Naive thymus-derived CD4-positive, alpha-beta T cell (primary cell): ENCODE measurements around the gene RAC2. TPM values are rescaled to one million over a fixed set of nuclear protein-coding genes. Genes with fewer than 3 reads are reported as not detected.

ENCODE experiments used
- ATAC-seq: fragments of 150-1000 bp; cut with Tn5 transposase; 2 replicates; pipeline ENCODE4 v1.10.0; 2021; ENCODE audit warnings: mild to moderate bottlenecking, moderate library complexity
- CTCF ChIA-PET: fragments of 350-600 bp; sonication (Branson Sonifier 250); formaldehyde crosslinking; loops from one replicate; lab custom pipeline; 2021; ENCODE audit warnings: antibody characterized with exemption; lab: Charles Lee
- POLR2A ChIA-PET: fragments of 350-600 bp; sonication (Branson Sonifier 250); formaldehyde crosslinking; loops from one replicate; lab custom pipeline; 2021; ENCODE audit warnings: antibody characterized with exemption, inconsistent platforms; lab: Charles Lee
- DNase-seq, 9 donors: peaks; one replicate each; pipeline versions ENCODE4 v3.0.0 to v3.0.0-alpha.2; 2020 to 2022; ENCODE audit warnings: mixed read lengths in 1 of 9
- H3K27ac ChIP-seq: one replicate; pipeline ENCODE4 v1.7.0; 2013; ENCODE audit warnings: mild to moderate bottlenecking, low read depth, low read length, moderate library complexity
- H3K27me3 ChIP-seq, 2 donors: one replicate each; pipeline ENCODE4 v1.7.0; 2013; ENCODE audit warnings: low read length in 2 of 2, mild to moderate bottlenecking in 2 of 2, moderate library complexity in 2 of 2; ENCODE audit not compliant: control insufficient read depth in 2 of 2, insufficient read depth in 2 of 2
- H3K36me3 ChIP-seq, 3 experiments: 1 replicate in 2 of 3; 2 replicates in 1 of 3; pipeline ENCODE4 v1.7.0; 2013; ENCODE audit warnings: low read length in 3 of 3, mild to moderate bottlenecking in 3 of 3, moderate library complexity in 1 of 3; ENCODE audit not compliant: insufficient read depth in 3 of 3, control insufficient read depth in 2 of 3
- H3K4me1 ChIP-seq, 2 donors: one replicate each; pipeline ENCODE4 v1.7.0; 2013; ENCODE audit warnings: low read length in 2 of 2, mild to moderate bottlenecking in 2 of 2, moderate library complexity in 1 of 2; ENCODE audit not compliant: control insufficient read depth in 2 of 2, insufficient read depth in 2 of 2
- H3K4me3 ChIP-seq: 2 replicates; pipeline ENCODE4 v1.7.0; 2013; ENCODE audit warnings: mild to moderate bottlenecking, low read length
- H3K9me3 ChIP-seq, 3 experiments: 1 replicate in 2 of 3; 2 replicates in 1 of 3; pipeline ENCODE4 v1.7.0; 2013; ENCODE audit warnings: low read length in 3 of 3; ENCODE audit not compliant: control insufficient read depth in 2 of 3
- H3K27ac Mint-ChIP-seq, 9 donors: one replicate each; pipeline ENCODE4 v1.8.0; 2020 to 2022; ENCODE audit warnings: mixed read lengths in 9 of 9, mild to moderate bottlenecking in 8 of 9, moderate library complexity in 5 of 9, inconsistent platforms in 2 of 9
- H3K27me3 Mint-ChIP-seq, 5 donors: one replicate each; pipeline ENCODE4 v1.8.0; 2021 to 2022; ENCODE audit warnings: mixed read lengths in 5 of 5, mild to moderate bottlenecking in 1 of 5
- H3K36me3 Mint-ChIP-seq, 5 donors: one replicate each; pipeline ENCODE4 v1.8.0; 2020 to 2022; ENCODE audit warnings: mixed read lengths in 5 of 5, mild to moderate bottlenecking in 3 of 5, inconsistent platforms in 1 of 5
- H3K4me1 Mint-ChIP-seq, 7 donors: one replicate each; pipeline ENCODE4 v1.8.0; 2020 to 2022; ENCODE audit warnings: mixed read lengths in 7 of 7, mild to moderate bottlenecking in 3 of 7, inconsistent platforms in 1 of 7
- H3K4me3 Mint-ChIP-seq, 10 donors: one replicate each; pipeline ENCODE4 v1.8.0; 2020 to 2022; ENCODE audit warnings: mild to moderate bottlenecking in 10 of 10, mixed read lengths in 10 of 10, moderate library complexity in 6 of 10, inconsistent platforms in 2 of 10
- H3K9me3 Mint-ChIP-seq, 11 donors: one replicate each; pipeline ENCODE4 v1.8.0; 2020 to 2022; ENCODE audit warnings: mixed read lengths in 11 of 11, mild to moderate bottlenecking in 4 of 11, inconsistent platforms in 1 of 11, moderate library complexity in 1 of 11
- intact Hi-C, 2 donors: fragments of 100-400 bp; cut with micrococcal nuclease; formaldehyde crosslinking; loops; one replicate each; pipeline ENCODE4 v1.15.1; 2023
- polyA plus RNA-seq, 2 donors: library from polyadenylated mRNA; unstranded; fragments of 300-500 nt; fragmentation: Illumina TruSeq; gene quantifications; one replicate each; pipeline ENCODE4 v1.2.3, GENCODE V29; 2021
- total RNA-seq, 6 experiments: library from RNA in 5 of 6; stranded (reverse) in 5 of 6; gene quantifications; 1 replicate in 5 of 6; 2 replicates in 1 of 6; pipeline ENCODE4 v1.2.3 and lab custom pipeline; 2021 to 2026

RAC2 gene
- total and polyA plus RNA-seq, 7 experiments from 2014 or later, result 263 to 886 (median 468) TPM

- H3K36me3 Mint-ChIP-seq, result peaks cover 0 to 5% (median 0%) of the 10 kb centered on the region in 5 donors
- Histone ChIP-seq H3K9me3 (no peaks in the 10 kb centered on the region), H3K4me3 (no peak overlapping the region), H3K4me1 (peaks cover 0 to 22% of the 10 kb centered on the region in 2 donors), H3K36me3 (peaks cover 0 to 14% (median 2%) of the 10 kb centered on the region in 3 experiments), H3K27ac (peak overlapping the region; percentile 63), H3K27me3 (no peaks in the 10 kb centered on the region)
- H3K9me3 Mint-ChIP-seq, result no peaks in the 10 kb centered on the region
- intact Hi-C loops, result loop anchor here in 1 of 2 donors (1.0 to 2.0 kb wide), 4 partner anchors 9 to 52 kb away; no protein-coding TSS in a partner anchor
- H3K4me1 Mint-ChIP-seq, result peaks cover 13 to 84% (median 67%) of the 10 kb centered on the region in 7 donors
- DNase-seq, result no peak
- no peaks in the 10 kb centered on the region for H3K27me3 Mint-ChIP-seq
- ChIA-PET POLR2A (interaction anchor here (0.6 to 22.1 kb wide), 10 partner anchors 9 to 384 kb away, joined by 3 to 278 read pairs (median 5); partner anchors contain the start of gene RAC2), CTCF (interaction anchor here (0.7 to 3.1 kb wide), 9 partner anchors 9 to 241 kb away, joined by 3 to 16 read pairs (median 5); partner anchors contain the start of gene RAC2)
- peak overlapping the region in 8 of 9 donors; percentile 68 to 96 (median 92) for H3K27ac Mint-ChIP-seq
- ATAC-seq, result peak; percentile 13
- peak overlapping the region in 9 of 10 donors; percentile 42 to 78 (median 68) for H3K4me3 Mint-ChIP-seq
Observed at GRCh38 chr22:37208401-37209139, 35.5 kb downstream of the RAC2 start.

GRCh38 chr22:37207981-37208380 lies 36.1 kb downstream of the RAC2 start:
- peak overlapping the region in 9 of 10 donors; percentile 34 to 78 (median 68) for H3K4me3 Mint-ChIP-seq
- Histone ChIP-seq H3K4me1 (peaks cover 0 to 22% of the 10 kb centered on the region in 2 donors), H3K27ac (peak overlapping the region; percentile 63), H3K4me3 (no peak overlapping the region), H3K36me3 (peaks cover 0 to 14% (median 0%) of the 10 kb centered on the region in 3 experiments), H3K27me3 (no peaks in the 10 kb centered on the region), H3K9me3 (no peaks in the 10 kb centered on the region)
- H3K27ac Mint-ChIP-seq, result peak overlapping the region; percentile 23 to 96 (median 91)
- H3K4me1 Mint-ChIP-seq, result peaks cover 12 to 84% (median 64%) of the 10 kb centered on the region in 7 donors
- CTCF ChIA-PET, result interaction anchor here (0.8 to 3.1 kb wide), 8 partner anchors 9 to 241 kb away, joined by 3 to 16 read pairs (median 6); no protein-coding TSS in a partner anchor
- DNase-seq, result peak in 6 of 9 donors; percentile 48 to 73 (median 65)
- H3K36me3 Mint-ChIP-seq, result peaks cover 0 to 5% (median 0%) of the 10 kb centered on the region in 5 donors
- POLR2A ChIA-PET, result interaction anchor here (0.6 to 22.1 kb wide), 9 partner anchors 9 to 78 kb away, joined by 3 to 278 read pairs (median 5); partner anchors contain the start of gene RAC2
- ATAC-seq, result peak; percentile 83
- intact Hi-C loops, result loop anchor here in 1 of 2 donors (1.0 to 2.0 kb wide), 4 partner anchors 9 to 53 kb away; no protein-coding TSS in a partner anchor
- no peaks in the 10 kb centered on the region for H3K9me3 Mint-ChIP-seq
- no peaks in the 10 kb centered on the region for H3K27me3 Mint-ChIP-seq

- ATAC-seq, result no peak
- Mint-ChIP-seq H3K4me3 (peak overlapping the region in 6 of 10 donors; percentile 17 to 78 (median 50)), H3K27ac (peak overlapping the region in 8 of 9 donors; percentile 29 to 96 (median 92)), H3K4me1 (peaks cover 12 to 81% (median 58%) of the 10 kb centered on the region in 7 donors), H3K9me3 (no peaks in the 10 kb centered on the region), H3K36me3 (peaks cover 0 to 3% (median 0%) of the 10 kb centered on the region in 5 donors), H3K27me3 (no peaks in the 10 kb centered on the region)
- no peak for DNase-seq
- H3K27ac ChIP-seq, result peak overlapping the region; percentile 63
- no peak overlapping the region for H3K4me3 ChIP-seq
- H3K36me3 ChIP-seq, result peaks cover 0 to 14% (median 0%) of the 10 kb centered on the region in 3 experiments
- peaks cover 0 to 22% of the 10 kb centered on the region in 2 donors for H3K4me1 ChIP-seq
- H3K27me3 ChIP-seq, result no peaks in the 10 kb centered on the region
- ChIA-PET CTCF (interaction anchor here (0.9 to 2.6 kb wide), 7 partner anchors 8 to 61 kb away, joined by 3 to 11 read pairs (median 3); no protein-coding TSS in a partner anchor), POLR2A (interaction anchor here (1.0 to 22.1 kb wide), 8 partner anchors 8 to 54 kb away, joined by 4 to 278 read pairs (median 26); partner anchors contain the start of gene RAC2)
- H3K9me3 ChIP-seq, result no peaks in the 10 kb centered on the region
- intact Hi-C loops, result no loop called here
Observed at GRCh38 chr22:37206841-37207821, 36.9 kb downstream of the RAC2 start.

DNA sequence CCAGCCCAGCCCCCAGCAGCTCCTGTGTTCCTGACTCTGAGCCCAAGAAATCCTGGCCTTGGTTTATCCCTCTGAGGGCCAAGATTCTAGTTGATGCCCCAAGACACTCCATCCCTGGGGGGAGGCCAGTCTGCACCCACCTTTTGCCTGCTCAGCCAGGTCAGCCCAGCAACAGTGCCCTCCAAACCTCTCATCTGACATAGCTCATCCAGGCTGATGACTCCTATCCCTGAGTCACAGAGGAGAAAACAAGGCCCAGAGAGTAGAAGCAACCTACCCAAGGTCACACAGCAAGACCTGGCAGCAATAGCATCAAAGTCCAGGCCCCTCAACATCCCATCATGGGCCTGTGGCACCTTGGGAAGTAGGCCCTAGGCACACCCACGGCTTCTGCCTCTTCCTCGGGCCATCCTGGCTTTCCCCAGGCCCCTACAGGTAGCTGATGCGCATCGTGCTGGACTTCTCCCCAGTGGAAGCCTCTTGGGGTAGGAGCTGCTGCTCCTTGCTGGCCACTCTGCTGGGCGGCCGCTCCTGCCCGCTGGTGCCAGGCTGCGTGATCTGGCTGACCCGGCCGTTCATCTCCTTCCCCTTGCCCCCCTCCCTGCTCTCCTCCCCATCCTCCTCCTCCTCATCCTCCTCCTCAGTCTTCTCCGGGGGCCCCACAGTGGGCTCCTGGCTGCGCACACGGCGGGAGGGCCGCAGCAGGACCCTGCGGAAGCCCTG lies 37.8 kb downstream of the RAC2 start:
- intact Hi-C loops, result no loop called here
- ChIA-PET POLR2A (interaction anchor here (1.3 to 22.1 kb wide), 6 partner anchors 7 to 36 kb away, joined by 5 to 278 read pairs (median 58); partner anchors contain the start of gene RAC2), CTCF (interaction anchor here (0.6 to 2.9 kb wide), 6 partner anchors 10 to 84 kb away, joined by 3 to 11 read pairs (median 6); no protein-coding TSS in a partner anchor)
- Histone ChIP-seq H3K4me3 (no peak overlapping the region), H3K9me3 (no peaks in the 10 kb centered on the region), H3K27ac (peak overlapping the region; percentile 46), H3K36me3 (peaks cover 0 to 14% (median 0%) of the 10 kb centered on the region in 3 experiments), H3K4me1 (peaks cover 0 to 27% of the 10 kb centered on the region in 2 donors), H3K27me3 (no peaks in the 10 kb centered on the region)
- H3K9me3 Mint-ChIP-seq, result no peaks in the 10 kb centered on the region
- peak overlapping the region in 8 of 9 donors; percentile 42 to 91 (median 82) for H3K27ac Mint-ChIP-seq
- no peaks in the 10 kb centered on the region for H3K27me3 Mint-ChIP-seq
- no peak for DNase-seq
- peaks cover 12 to 78% (median 61%) of the 10 kb centered on the region in 7 donors for H3K4me1 Mint-ChIP-seq
- no peak for ATAC-seq
- H3K36me3 Mint-ChIP-seq, result peaks cover 0 to 3% (median 0%) of the 10 kb centered on the region in 5 donors
- peak overlapping the region in 4 of 10 donors; percentile 17 to 55 (median 28) for H3K4me3 Mint-ChIP-seq

DNA sequence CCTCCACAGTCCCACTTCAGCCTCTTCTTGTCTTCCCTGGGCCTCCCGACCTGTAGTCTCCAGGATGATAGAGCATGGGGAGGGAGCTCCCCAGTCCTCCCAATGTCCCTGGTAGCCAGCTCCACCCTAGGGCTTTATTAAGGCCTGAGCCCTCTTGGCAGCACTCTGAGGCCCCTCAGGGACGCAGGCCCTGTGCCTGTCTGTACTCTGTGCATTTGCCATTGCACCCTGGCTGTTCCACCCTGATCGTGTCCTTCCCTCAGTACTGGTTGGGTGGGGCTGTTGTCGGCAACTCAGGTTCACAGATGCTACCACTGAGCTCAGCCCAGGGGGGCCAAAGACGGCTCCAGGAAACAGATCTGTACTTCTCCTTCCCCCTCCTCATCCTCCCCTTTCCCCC lies 39.0 kb downstream of the RAC2 start:
- H3K4me1 Mint-ChIP-seq, result peaks cover 10 to 75% (median 54%) of the 10 kb centered on the region in 7 donors
- H3K36me3 Mint-ChIP-seq, result peaks cover 0 to 3% (median 0%) of the 10 kb centered on the region in 5 donors
- intact Hi-C loops, result no loop called here
- Histone ChIP-seq H3K27ac (no peak overlapping the region), H3K4me3 (no peak overlapping the region), H3K9me3 (no peaks in the 10 kb centered on the region), H3K27me3 (no peaks in the 10 kb centered on the region), H3K4me1 (peaks cover 0 to 32% of the 10 kb centered on the region in 2 donors), H3K36me3 (peaks cover 0 to 14% (median 0%) of the 10 kb centered on the region in 3 experiments)
- peak overlapping the region in 8 of 9 donors; percentile 26 to 86 (median 80) for H3K27ac Mint-ChIP-seq
- POLR2A ChIA-PET, result interaction anchor here (0.6 to 22.1 kb wide), 6 partner anchors 14 to 944 kb away, joined by 3 to 278 read pairs (median 36); partner anchors contain the start of gene RAC2
- DNase-seq, result no peak
- H3K9me3 Mint-ChIP-seq, result no peaks in the 10 kb centered on the region
- no peak for ATAC-seq
- H3K27me3 Mint-ChIP-seq, result no peaks in the 10 kb centered on the region
- CTCF ChIA-PET, result interaction anchor here (1.4 to 2.9 kb wide), 2 partner anchors 55 to 57 kb away, joined by 3 to 9 read pairs; no protein-coding TSS in a partner anchor
- peak overlapping the region in 1 of 10 donors; percentile 9 for H3K4me3 Mint-ChIP-seq
